ENCODE measurements around the gene MTFMT. TPM values are rescaled to one million over a fixed set of nuclear protein-coding genes. Genes with fewer than 3 reads are reported as not detected.
"Not testable (repeated sequence)": the region's sequence is repeated elsewhere in the genome, so short reads cannot be mapped to it uniquely, and the experiment has no call there.

The MTFMT gene
- 10 to 100 TPM; 16.3 to 25.2 (median 19.5) TPM for polyA plus RNA-seq (ENCODE audit: low read depth in 6 of 6)

- peak; percentile 84 for DNase-seq
- peaks cover 0 to 15% (median 0%) of the 10 kb centered on the region in 3 donors for H3K27me3 Mint-ChIP-seq
- H3K36me3 Mint-ChIP-seq = peaks cover 0 to 17% of the 10 kb centered on the region in 2 donors
- peaks cover 25 to 33% (median 26%) of the 10 kb centered on the region in 3 donors for H3K4me1 Mint-ChIP-seq
- ATAC-seq (ENCODE audit: low read depth in 2 of 2) = peak; percentile 85 to 86
- H3K4me3 Mint-ChIP-seq = peak within 1 kb of the TSS; percentile 86 to 97 (median 90)
- H3K9me3 Mint-ChIP-seq = no peaks in the 10 kb centered on the region
- H3K27ac Mint-ChIP-seq = peak within 1 kb of the TSS; percentile 19 to 87 (median 69)
Observed at GRCh38 chr15:65028921-65029735, at the start of gene MTFMT. Gene MTFMT (minus strand): TSS chr15:65029639. CDS start chr15:65029613, 26 bp downstream.

GRCh38 chr15:65077981-65078352, 48.5 kb upstream of the MTFMT start:
- peak overlapping the region in 7 of 8 donors; percentile 53 to 83 (median 70) for H3K4me3 Mint-ChIP-seq
- peaks cover 38 to 51% (median 48%) of the 10 kb centered on the region in 3 donors for H3K27me3 Mint-ChIP-seq
- peak; percentile 19 for DNase-seq
- H3K36me3 Mint-ChIP-seq = no peaks in the 10 kb centered on the region
- H3K9me3 Mint-ChIP-seq = no peaks in the 10 kb centered on the region
- ATAC-seq (ENCODE audit: low read depth in 2 of 2) = peak; percentile 80 to 89
- peaks cover 10 to 18% (median 17%) of the 10 kb centered on the region in 3 donors for H3K4me1 Mint-ChIP-seq
- H3K27ac Mint-ChIP-seq = peak overlapping the region in 3 of 6 donors; percentile 10 to 69 (median 57)

- DNase-seq (no peak), ATAC-seq (ENCODE audit: low read depth in 2 of 2) (no peak)
- no peaks in the 10 kb centered on the region for H3K9me3 Mint-ChIP-seq
- H3K4me3 Mint-ChIP-seq = peak overlapping the region in 7 of 8 donors; percentile 53 to 83 (median 70)
- H3K36me3 Mint-ChIP-seq = no peaks in the 10 kb centered on the region
- peaks cover 10 to 13% (median 12%) of the 10 kb centered on the region in 3 donors for H3K4me1 Mint-ChIP-seq
- H3K27ac Mint-ChIP-seq = peak overlapping the region in 1 of 6 donors; percentile 10
- peaks cover 32 to 45% (median 43%) of the 10 kb centered on the region in 3 donors for H3K27me3 Mint-ChIP-seq
Observed at GRCh38 chr15:65077291-65077980, 48.0 kb upstream of the MTFMT start.

GRCh38 chr15:65076486-65077290, 47.2 kb upstream of the MTFMT start, which contains the start of gene KBTBD13:
Gene KBTBD13 (plus strand): TSS chr15:65076746. CDS start chr15:65076816, 70 bp downstream.
- H3K27me3 Mint-ChIP-seq = peaks cover 29 to 38% (median 36%) of the 10 kb centered on the region in 3 donors
- H3K4me1 Mint-ChIP-seq = peaks cover 9 to 11% (median 10%) of the 10 kb centered on the region in 3 donors
- ATAC-seq (ENCODE audit: low read depth in 2 of 2) = no peak
- peak within 1 kb of the TSS in 2 of 8 donors; percentile 80 to 83 for H3K4me3 Mint-ChIP-seq
- no peaks in the 10 kb centered on the region for H3K9me3 Mint-ChIP-seq
- no peak within 1 kb of the TSS for H3K27ac Mint-ChIP-seq
- no peaks in the 10 kb centered on the region for H3K36me3 Mint-ChIP-seq
- DNase-seq = no peak

GRCh38 chr15:65075607-65076395, 46.4 kb upstream of the MTFMT start:
- not testable (repeated sequence) for H3K9me3 Mint-ChIP-seq; H3K4me3 Mint-ChIP-seq; ATAC-seq (ENCODE audit: low read depth in 2 of 2); DNase-seq; H3K27ac Mint-ChIP-seq; H3K36me3 Mint-ChIP-seq
- peaks cover 22 to 29% (median 28%) of the 10 kb centered on the region in 3 donors for H3K27me3 Mint-ChIP-seq
- peaks cover 9 to 11% (median 10%) of the 10 kb centered on the region in 3 donors for H3K4me1 Mint-ChIP-seq

- not testable (repeated sequence) for H3K9me3 Mint-ChIP-seq; ATAC-seq (ENCODE audit: low read depth in 2 of 2); DNase-seq; H3K36me3 Mint-ChIP-seq; H3K4me3 Mint-ChIP-seq; H3K27ac Mint-ChIP-seq
- Mint-ChIP-seq H3K27me3 (peaks cover 19 to 29% (median 28%) of the 10 kb centered on the region in 3 donors), H3K4me1 (peaks cover 9 to 11% (median 10%) of the 10 kb centered on the region in 3 donors)
Observed at GRCh38 chr15:65074946-65075345, 45.5 kb upstream of the MTFMT start.

GRCh38 chr15:65072617-65073016, 43.2 kb upstream of the MTFMT start:
- Mint-ChIP-seq H3K27ac (no peak overlapping the region), H3K9me3 (no peaks in the 10 kb centered on the region), H3K36me3 (no peaks in the 10 kb centered on the region), H3K4me3 (no peak overlapping the region), H3K4me1 (peaks cover 1 to 9% (median 8%) of the 10 kb centered on the region in 3 donors), H3K27me3 (peaks cover 13 to 24% (median 20%) of the 10 kb centered on the region in 3 donors)
- DNase-seq = no peak
- no peak for ATAC-seq (ENCODE audit: low read depth in 2 of 2)

- H3K9me3 Mint-ChIP-seq = no peaks in the 10 kb centered on the region
Observed at GRCh38 chr15:65072027-65072426, 42.6 kb upstream of the MTFMT start.

GRCh38 chr15:65071381-65071811, 42.0 kb upstream of the MTFMT start:
- Mint-ChIP-seq H3K27ac (no peak overlapping the region), H3K9me3 (no peaks in the 10 kb centered on the region), H3K4me1 (peaks cover 0 to 13% (median 13%) of the 10 kb centered on the region in 3 donors), H3K27me3 (peaks cover 15 to 27% (median 25%) of the 10 kb centered on the region in 3 donors), H3K36me3 (no peaks in the 10 kb centered on the region), H3K4me3 (no peak overlapping the region)
- ATAC-seq (ENCODE audit: low read depth in 2 of 2) (no peak), DNase-seq (no peak)

More at GRCh38 chr15:65072027-65072426, 42.6 kb upstream of the MTFMT start:
- ATAC-seq (ENCODE audit: low read depth in 2 of 2) (no peak), DNase-seq (no peak)
- Mint-ChIP-seq H3K27ac (no peak overlapping the region), H3K4me3 (no peak overlapping the region), H3K36me3 (no peaks in the 10 kb centered on the region), H3K4me1 (peaks cover 0 to 13% (median 12%) of the 10 kb centered on the region in 3 donors), H3K27me3 (peaks cover 17 to 28% (median 24%) of the 10 kb centered on the region in 3 donors)

GRCh38 chr15:65069779-65070546, 40.5 kb upstream of the MTFMT start:
- peaks cover 0 to 10% (median 10%) of the 10 kb centered on the region in 3 donors for H3K4me1 Mint-ChIP-seq
- H3K27ac Mint-ChIP-seq = no peak overlapping the region
- no peak overlapping the region for H3K4me3 Mint-ChIP-seq
- no peaks in the 10 kb centered on the region for H3K9me3 Mint-ChIP-seq
- H3K36me3 Mint-ChIP-seq = no peaks in the 10 kb centered on the region
- ATAC-seq (ENCODE audit: low read depth in 2 of 2) (no peak), DNase-seq (no peak)
- H3K27me3 Mint-ChIP-seq = peaks cover 22 to 35% (median 34%) of the 10 kb centered on the region in 3 donors

GRCh38 chr15:65069179-65069578, 39.7 kb upstream of the MTFMT start:
- DNase-seq (no peak), ATAC-seq (ENCODE audit: low read depth in 2 of 2) (no peak)
- H3K9me3 Mint-ChIP-seq = no peaks in the 10 kb centered on the region
- no peak overlapping the region for H3K27ac Mint-ChIP-seq
- no peaks in the 10 kb centered on the region for H3K36me3 Mint-ChIP-seq
- H3K27me3 Mint-ChIP-seq = peaks cover 22 to 35% (median 34%) of the 10 kb centered on the region in 3 donors
- H3K4me1 Mint-ChIP-seq = peaks cover 0 to 10% (median 10%) of the 10 kb centered on the region in 3 donors
- no peak overlapping the region for H3K4me3 Mint-ChIP-seq

Data from naive B cell (primary cell).